GM21526 (cell line): Measurements from ENCODE around the gene CLDN20.
"Not testable (repeated sequence)": the region's sequence is repeated elsewhere in the genome, so short reads cannot be mapped to it uniquely, and the experiment has no call there.

Experiments used
- ATAC-seq: cut with Tn5 transposase; IDR thresholded peaks from one replicate; pipeline ENCODE4 v1.9.1; 2021; ENCODE audit warnings: moderate library complexity; ENCODE audit not compliant: unreplicated experiment, low FRiP score

Gene CLDN20, protein sequence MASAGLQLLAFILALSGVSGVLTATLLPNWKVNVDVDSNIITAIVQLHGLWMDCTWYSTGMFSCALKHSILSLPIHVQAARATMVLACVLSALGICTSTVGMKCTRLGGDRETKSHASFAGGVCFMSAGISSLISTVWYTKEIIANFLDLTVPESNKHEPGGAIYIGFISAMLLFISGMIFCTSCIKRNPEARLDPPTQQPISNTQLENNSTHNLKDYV

DNA sequence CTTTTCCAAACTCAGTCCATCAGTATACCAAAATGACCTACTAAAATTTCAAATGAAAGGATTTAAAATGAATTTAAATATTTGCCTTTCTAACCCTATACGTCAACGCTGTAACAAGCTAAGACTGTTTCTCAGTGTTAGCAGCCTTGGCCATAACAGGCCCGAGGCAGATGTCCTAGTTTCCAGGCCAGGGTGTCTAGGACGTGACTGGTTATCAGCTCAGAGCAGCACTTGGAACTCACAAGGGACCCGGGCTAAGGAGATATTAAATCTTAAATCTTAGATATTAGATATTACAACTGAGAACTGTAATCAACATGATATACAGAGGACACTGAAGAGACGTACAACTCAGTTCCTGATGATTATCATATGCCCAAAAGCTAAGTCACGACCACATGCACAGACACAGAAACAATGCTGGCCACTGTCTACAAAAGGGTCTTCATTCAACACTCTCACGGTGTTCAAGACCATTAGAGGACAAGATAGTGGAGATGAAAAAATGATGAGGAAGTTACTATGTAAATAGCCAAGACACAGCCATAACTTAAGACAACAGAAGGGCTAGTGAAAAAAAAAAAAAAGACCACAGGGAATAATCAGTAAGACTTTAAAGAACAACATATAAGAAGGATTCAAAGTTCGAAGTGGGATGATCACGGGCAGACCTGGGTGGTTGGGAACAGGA, at the start of gene CLDN20:
Gene CLDN20 (plus strand): TSS at position 641 of the 691 bp plus-strand sequence. CDS start 11,707 bp downstream, outside the sequence.
- no peak for ATAC-seq

DNA sequence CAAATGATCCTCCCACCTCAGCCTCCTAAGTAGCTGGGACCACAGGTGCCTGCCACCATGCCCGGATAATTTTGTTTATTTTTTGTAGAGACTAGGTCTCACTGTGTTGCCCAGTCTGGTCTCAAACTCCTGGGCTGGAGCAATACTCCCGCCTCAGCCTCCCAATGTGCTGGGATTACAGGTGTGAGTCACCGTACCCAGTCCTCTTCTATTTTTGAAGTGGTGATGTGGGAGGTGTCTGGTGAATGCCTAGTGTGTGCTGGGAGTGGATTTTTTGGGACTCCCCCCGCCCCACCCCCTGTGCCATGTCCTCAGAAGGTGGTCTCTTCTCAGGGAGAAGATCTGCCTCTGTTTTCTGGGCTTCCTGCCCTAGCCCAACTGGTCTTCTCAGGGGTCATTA, 47.9 kb upstream of the CLDN20 start:
- no peak for ATAC-seq

DNA sequence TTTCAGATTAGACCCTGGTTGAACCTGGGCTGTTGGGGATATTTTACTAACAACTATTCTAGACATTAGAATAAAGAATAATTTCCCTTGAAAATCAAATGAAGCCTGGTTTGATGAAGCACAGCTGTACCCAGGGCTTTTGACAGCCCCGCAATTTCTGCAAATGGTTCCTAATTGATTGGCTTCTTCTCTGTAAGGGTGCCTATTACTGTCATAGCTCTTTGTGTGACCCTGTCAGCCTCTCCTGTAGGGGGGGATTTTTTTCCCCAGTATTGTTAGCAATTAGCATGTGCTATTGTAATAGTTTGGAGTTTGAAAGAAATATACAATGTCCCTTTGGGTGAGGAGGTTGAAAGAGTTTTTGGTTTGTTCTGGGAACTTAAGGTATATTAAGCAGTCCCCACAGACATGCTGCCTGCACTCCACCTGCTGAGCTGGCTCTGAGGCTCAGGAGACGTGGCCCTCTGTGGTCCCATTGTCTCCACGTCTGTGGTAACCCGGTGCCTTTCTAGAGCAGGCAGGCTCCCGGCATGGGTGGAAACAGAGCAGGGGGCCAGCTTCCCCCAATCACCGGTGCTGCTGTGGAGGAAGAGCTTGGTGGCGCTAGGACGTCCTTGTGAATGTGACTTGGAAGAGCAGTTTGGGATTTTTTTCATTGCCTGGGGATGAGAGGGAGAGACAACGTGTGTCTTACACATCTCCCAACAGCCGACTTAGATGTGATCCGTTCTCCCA, 47.3 kb upstream of the CLDN20 start:
- no peak for ATAC-seq

DNA sequence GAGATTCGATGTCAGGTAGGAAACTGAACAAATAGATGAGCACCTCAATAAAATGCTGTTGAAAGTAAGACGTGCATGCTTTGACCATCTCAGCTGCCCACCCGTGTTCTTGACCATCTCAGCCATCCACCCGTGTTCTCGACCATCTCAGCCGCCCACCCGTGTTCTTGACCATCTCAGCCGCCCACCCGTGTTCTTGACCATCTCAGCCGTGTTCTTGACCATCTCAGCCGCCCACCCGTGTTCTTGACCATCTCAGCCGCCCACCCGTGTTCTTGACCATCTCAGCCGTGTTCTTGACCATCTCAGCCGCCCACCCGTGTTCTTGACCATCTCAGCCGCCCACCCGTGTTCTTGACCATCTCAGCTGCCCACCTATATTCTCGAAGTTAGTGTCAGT, 45.1 kb upstream of the CLDN20 start:
- ATAC-seq, result not testable (repeated sequence)

DNA sequence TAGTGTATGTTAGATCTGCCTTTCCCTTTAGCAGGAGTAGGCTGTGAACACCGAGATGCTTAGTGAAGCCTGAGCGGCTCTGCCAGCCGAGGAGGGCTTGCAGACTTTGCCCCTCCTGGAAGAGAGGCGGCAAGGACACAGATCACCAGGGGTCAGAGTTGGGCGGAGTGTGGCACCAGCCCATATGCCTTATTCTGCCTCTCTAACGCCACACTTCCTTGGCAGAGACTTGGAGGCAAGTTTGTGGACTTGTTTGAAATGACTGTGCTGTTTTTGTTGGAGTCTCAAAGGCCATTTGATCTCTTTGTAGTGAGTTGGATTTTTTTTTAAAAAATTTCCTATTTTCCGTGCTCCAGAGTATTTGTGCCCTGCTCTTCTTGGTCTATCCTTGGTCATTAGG, 44.5 kb upstream of the CLDN20 start:
- ATAC-seq, result no peak

DNA sequence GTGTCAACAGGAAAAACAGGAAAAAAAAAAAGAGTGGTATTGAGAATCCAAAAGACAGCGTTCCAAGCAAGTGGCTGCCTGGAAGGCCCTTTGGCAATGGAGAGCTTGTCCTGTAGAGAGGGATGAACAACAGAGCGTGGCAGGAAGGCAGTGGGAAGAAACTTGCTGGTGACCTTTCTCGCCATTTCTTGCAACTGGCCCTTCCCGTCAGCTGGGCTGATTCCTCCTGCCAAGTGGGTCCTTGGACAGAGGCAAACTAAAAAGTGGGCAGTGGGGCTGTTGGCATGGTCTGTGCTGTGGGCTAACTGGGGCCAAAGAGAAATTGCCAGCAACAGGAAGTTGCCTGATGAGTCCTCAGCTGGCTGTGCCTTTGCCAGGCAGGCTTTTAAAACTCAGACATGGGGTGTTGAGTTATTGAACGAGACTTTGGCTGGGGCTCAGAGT, 43.9 kb upstream of the CLDN20 start:
- ATAC-seq, result no peak

DNA sequence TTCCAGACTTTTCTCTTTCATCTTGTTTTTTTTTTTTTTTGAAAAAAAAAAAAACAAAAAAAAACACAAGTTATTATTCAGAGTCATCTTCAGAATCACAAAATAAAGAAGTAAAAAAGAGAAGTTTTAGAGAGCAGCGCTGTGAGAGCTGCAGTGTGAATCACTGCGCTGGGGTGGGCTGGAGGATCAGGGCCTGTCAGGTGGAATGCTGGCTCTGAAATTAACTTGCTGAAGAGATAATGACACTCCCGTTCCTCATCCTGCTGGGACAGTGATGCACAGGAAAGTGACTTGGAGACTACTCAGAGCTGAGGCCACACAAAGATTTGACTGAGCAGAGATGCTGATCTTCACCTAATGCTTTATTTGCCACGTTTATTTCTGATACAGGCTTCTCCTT, 42.7 kb upstream of the CLDN20 start:
- ATAC-seq, result no peak

DNA sequence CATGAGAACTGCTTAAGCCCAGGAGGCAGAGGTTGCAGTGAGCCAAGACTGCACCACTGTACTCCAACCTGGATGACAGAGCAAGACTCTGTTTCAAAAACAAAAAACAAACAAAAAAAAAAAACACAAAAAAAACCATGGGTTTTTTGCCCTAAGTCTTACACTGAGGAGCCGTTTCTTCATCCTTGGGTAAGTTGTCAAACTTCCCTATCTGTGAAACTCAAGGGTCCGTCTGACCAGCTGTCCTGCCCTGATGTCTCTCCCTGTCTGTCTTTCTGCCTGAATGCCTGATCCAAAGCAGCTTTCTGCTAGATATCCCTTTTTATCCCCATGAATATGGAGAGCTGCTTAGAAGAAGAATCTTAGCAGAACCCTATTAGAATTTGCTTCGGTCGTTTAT, 41.3 kb upstream of the CLDN20 start:
- ATAC-seq, result no peak

DNA sequence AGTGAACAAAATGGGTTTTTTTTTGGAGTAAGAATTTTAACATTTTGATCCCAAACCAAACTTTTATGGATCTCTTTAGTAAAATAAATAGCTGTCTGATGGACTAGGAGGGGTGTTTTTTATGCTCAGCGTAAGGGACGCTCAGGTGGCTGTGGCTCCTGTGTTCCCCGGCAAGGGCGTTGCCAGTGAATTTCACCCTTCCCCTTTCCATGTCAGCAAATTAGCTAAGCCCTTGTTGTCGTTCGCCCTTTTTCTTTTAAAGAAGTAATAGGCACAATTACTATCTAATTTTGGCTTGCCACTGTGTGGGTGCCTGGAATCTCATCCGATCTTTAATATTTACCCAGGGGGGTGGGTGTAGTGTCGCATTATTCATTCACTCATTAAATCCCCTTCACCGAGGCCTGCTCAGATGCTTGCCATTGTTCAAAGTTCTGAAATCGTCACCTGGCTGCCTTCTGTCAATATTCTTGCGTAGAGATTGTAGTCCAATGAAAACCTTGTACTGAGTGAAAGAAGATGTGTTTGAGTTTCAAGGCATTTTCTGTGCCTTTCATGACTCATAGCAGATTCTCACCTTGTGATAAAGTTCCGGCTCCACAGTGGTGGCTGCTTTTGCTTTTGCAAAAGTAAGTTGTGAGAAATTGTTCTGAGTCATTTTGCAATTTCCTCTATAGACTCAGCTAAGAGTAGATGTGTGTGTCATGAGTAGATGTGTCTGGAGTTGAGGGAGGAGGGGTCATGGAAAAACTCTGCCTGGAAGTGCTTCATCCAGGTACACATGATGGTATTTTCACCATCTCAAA, 40.0 kb upstream of the CLDN20 start:
- ATAC-seq, result peak; percentile 97

DNA sequence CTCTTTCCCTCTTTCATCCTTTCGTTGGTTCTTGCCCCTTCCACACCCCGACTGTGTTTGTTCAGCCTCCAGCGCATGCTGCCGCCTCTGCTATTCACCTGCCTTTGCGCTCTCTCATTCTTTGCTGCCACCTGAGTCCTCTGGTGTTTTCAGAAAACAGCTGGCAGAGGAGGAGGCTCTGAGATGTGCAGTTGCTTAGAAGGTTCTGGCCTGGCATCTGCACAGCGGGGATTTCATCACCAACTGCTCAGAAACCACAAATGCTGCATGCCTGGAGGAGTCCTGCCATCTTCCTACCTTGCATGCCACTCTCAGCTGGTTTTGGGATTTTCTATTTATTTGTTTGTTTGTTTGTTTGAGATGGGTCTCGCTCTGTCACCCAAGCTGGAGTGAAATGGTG, 39.2 kb upstream of the CLDN20 start:
- no peak for ATAC-seq

DNA sequence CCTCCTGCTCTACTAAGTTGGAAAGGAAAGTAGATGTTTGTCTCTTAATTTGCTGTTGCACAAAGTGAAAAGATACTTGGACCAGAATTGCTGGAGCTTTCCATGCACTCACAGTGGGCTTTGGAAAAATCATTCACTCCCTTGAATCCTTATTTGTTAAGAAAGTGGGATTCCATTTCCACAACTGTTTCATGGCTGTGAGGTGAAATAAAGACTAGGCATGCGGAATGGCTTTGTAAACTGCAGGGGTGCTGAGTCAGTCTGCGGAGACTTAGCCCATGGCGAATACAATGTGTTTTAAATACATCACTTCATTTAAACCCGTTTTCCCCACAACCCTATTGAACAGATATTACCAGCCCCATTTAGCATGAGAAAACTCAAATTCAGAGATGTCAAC, 36.8 kb upstream of the CLDN20 start:
- no peak for ATAC-seq

DNA sequence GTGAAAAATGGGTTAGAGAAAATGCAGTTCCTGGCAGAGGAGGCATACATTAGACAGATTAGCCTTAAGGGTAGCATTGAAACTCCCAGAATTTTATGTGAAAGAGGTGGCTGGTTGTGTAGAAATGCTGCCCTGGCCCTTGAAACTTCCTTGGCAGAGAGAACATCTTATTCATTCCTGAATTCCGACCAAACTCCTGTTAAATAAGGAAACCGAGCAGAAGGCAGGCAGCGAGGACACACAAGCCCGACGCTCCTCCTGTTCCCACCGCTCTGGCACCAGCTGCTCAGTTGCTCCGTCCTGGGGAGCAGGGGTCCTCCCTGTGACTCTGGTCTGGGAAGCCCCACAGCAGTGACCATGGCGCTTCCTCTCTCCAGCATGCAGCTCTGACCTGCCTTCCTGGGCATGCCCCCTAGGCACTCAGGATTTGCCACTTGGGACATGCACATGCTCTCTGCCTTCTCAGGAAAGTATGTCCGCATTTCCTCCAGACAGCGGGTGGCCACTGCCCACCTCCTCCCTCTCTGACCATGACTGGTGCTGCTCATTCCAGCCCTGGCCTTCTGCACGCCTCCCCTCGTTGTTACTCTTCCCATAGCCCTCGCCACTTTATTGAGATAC, 35.2 kb upstream of the CLDN20 start:
- no peak for ATAC-seq

DNA sequence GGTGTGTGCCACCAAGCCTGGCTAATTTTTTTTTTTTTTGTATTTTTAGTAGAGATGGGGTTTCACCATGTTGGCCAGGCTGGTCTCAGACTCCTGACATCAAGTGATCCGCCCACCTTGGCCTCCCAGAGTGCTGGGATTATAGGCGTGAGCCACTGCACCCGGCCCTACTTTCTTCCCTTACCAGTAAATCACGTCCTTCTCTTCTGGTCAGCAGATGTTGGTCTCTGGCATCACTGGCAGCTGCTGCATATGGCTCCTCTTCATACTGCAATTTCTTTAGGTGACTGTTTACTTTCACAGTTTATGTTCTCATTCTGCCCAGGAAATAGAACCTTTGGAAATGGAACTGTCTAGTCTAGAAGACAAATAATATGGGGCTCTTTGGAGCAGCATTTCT, 32.8 kb upstream of the CLDN20 start:
- not testable (repeated sequence) for ATAC-seq

DNA sequence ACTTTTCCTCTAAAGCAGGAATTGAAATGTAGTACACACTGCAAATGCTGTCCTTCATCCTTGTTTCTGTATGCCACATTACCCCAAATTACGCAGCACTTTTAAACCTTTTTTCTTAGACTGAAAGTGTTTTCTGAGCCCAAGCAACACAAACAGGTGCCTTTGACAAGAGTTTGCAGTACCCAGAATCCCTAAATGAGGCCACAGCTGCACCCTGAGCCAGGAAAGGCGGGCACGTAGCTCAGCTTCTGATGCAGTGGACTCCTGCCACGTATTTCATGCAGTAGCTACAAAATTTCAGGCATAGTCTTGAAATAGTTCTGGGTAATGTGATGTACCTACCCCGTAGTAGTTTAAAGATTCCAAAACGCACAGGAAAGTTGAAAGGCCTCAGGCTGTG, 31.0 kb upstream of the CLDN20 start:
- ATAC-seq, result no peak

DNA sequence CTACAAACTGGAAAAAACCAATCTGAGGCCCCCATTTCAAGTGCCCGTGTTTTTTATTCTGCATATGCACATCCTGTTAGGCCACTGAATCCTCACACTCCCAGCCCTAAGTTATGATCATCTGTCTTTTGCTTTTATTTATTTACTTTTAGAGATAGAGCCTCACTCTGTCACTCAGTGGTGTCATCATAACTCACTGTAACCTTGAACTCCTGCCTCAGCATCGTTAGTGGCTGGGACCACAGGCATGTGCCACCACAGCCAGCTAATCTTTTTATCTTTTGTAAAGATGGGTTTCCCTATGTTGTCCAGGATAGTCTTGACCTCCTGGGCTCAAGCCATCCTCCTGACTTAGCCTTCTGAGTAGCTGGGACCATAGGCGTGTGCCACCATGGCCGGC, 29.6 kb upstream of the CLDN20 start:
- no peak for ATAC-seq

DNA sequence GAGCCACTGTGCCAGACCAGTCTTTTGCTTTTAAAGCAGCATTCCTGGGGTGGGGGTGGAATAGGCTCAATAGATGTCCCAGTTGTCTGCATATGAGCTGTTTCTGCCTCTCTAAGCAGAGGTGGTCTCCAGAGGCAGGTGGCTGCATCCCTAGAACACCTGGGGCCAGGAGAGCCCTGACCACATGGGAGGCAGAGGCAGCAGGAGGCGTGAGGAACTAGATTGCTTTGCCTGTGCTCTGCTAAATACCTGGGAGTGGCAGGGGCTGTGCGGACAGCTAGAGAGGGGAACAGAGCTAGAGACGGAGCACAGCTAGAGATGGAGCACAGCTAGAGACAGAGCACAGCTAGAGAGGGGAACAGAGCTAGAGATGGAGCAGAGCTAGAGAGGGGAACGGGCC, 29.1 kb upstream of the CLDN20 start:
- ATAC-seq, result no peak

DNA sequence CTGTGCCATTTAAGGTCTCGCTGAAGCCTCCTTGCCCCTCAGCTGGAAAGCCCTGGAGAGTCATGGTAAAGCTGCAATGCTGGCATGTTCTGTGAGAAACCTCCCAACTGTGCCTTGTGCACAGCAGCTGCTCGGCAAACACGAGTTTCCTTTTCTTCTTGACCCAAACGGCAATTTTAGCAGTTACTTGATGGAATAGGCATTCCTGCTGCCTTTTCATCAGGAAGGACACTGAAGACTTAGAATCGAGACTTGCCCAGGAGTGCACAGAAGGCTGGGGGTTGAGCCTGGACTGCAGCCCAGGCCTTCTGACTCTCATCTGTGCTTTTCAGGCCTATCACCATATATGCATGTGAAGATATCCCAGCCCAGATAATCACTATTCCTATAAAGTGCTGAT, 28.7 kb upstream of the CLDN20 start:
- ATAC-seq, result no peak

DNA sequence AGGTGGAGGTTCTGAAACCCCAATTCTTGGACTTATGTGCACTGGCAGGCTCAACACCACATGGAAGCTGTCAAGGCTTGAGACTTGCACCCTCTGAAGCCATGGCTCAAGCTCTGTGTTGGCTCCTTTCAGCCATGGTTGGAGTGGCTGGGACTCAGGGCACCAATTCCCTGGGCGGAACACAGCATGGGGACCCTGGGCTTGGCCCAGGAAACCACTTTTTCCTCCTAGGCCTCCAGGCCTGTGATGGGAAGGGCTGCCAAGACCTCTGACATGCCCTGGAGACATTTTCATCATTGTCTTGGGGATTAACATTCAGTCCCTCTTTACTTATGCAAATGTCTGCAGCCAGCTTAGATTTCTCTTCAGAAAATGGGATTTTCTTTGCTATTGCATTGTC, 26.2 kb upstream of the CLDN20 start:
- no peak for ATAC-seq

DNA sequence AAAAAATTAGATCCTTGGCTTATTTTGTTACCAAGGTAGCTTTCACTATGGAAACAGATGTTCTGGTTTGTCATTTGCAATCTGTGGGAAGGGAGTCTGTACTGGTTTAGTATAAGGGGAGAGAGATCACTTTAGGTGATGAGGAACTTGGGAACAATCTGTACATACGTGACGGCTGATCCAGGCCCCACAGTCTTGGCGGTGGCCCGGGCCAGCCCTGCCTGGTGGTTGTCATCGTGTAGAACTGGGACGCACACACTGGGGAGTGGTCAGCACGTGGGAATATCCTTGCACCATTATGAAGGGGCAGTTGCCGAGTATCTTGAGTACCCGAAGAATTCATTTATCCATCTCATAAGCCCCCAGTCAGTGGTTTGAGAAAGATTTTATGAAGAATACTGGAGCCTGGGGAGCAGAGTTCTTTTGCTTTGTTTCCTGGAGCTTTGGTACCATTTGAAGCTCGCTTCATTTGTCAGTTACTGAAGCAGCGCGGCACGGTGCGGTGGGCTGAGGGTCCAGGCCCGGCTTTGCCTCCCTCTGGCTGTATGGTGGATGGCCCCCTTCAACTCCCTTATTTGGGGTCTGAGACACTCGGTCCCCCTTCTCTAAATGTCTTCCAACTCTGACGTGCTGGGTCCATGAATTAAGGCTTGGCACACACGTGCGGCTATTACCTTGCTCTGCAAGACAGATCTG, 22.8 kb upstream of the CLDN20 start:
- ATAC-seq, result no peak

DNA sequence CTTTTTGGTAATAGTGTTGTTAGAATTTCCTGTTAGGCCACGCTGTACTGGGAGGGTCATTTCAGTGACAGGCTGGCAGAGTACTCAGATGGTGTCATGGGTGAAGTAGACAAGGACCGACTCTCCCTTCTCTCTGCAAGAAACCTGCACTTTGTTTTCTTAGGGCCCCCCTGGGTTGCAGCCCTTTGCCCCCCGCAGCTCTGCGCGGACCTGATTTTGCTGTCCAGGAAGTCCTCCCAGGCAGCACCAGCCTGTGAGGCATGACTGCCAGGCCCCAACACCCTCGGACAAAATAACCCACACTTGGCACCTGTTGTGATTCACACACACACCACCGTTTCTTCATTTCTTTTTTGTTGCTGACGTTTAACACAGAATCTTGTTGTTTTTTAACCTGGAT, 21.8 kb upstream of the CLDN20 start:
- ATAC-seq, result no peak
